GM12878 (cell line): ENCODE results near the gene ABCA3. TPM values are rescaled to one million over a fixed set of nuclear protein-coding genes. Genes with fewer than 3 reads are reported as not detected.
"Not testable (repeated sequence)": the region's sequence is repeated elsewhere in the genome, so short reads cannot be mapped to it uniquely, and the experiment has no call there.

Experiments used
- ATAC-seq: fragments of 200-7000 bp; cut with Tn5 transposase; 3 replicates; pipeline ENCODE4 v1.9.1; 2020; ENCODE audit warnings: mild to moderate bottlenecking, moderate library complexity
- BruUV-seq: library from RNA; stranded (reverse); fragments of 400-500 nt; replicated peaks from 2 replicates; lab custom pipeline; 2021; lab: Mats Ljungman, UMichigan
- CTCF ChIA-PET: fragments of 300-600 bp; sonication (Branson Sonifier 250); formaldehyde crosslinking; extraction: SDS; loops from one replicate; lab custom pipeline; 2021; ENCODE audit warnings: inconsistent platforms; lab: Yijun Ruan, JAX
- POLR2A ChIA-PET: fragments of 350-600 bp; formaldehyde crosslinking; extraction: SDS; loops from one replicate; lab custom pipeline; 2021; ENCODE audit warnings: inconsistent platforms; lab: Charles Lee
- RAD21 ChIA-PET: fragments of 300-600 bp; sonication (Branson Sonifier 250); formaldehyde crosslinking; loops from one replicate; lab custom pipeline; 2023; ENCODE audit warnings: antibody characterized with exemption; ENCODE audit not compliant: unreplicated experiment; lab: Charles Lee
- SMC1A ChIA-PET: fragments of 300-600 bp; sonication (Branson Sonifier 250); formaldehyde crosslinking; loops from one replicate; lab custom pipeline; 2023; ENCODE audit not compliant: unreplicated experiment, uncharacterized antibody; lab: Charles Lee
- DNase-seq: peaks from one replicate; pipeline ENCODE4 v3.0.0-alpha.2; 2011; ENCODE audit warnings: low read depth, low spot score
- FAIRE-seq: peaks from 3 replicates; lab custom pipeline; 2011; peaks lifted over from hg19 to GRCh38; lab: Jason Lieb, UNC
- H2AFZ ChIP-seq: 2 replicates; pipeline ENCODE4 v1.6.0; 2011; ENCODE audit warnings: low read depth, low read length, control low read depth; ENCODE audit not compliant: control insufficient read depth
- H3K27ac ChIP-seq: 2 replicates; pipeline ENCODE4 v1.5.1; 2011; ENCODE audit warnings: control low read depth; ENCODE audit not compliant: control insufficient read depth, insufficient read depth
- H3K27me3 ChIP-seq, 2 experiments: replicated peaks in 1 of 2; 2 replicates each; pipeline versions ENCODE4 v1.6.0 to v1.6.1; 2011; ENCODE audit warnings: low read length in 1 of 2; ENCODE audit not compliant: control insufficient read depth in 2 of 2, insufficient read depth in 2 of 2
- H3K36me3 ChIP-seq, 2 experiments: 2 replicates each; pipeline ENCODE4 v1.5.1; 2011; ENCODE audit warnings: low read length in 1 of 2; ENCODE audit not compliant: control insufficient read depth in 2 of 2, insufficient read depth in 2 of 2
- H3K4me1 ChIP-seq: 2 replicates; pipeline ENCODE4 v1.6.1; 2011; ENCODE audit warnings: mild to moderate bottlenecking, low read length, moderate library complexity, mixed read lengths; ENCODE audit not compliant: control insufficient read depth, insufficient read depth
- H3K4me2 ChIP-seq: 2 replicates; pipeline ENCODE4 v1.6.0; 2011; ENCODE audit warnings: control low read depth; ENCODE audit not compliant: control insufficient read depth, insufficient read depth
- H3K4me3 ChIP-seq: fragments of 200-600 bp; sonication (generic); 2 replicates; pipeline ENCODE4 v1.5.1; 2016
- H3K79me2 ChIP-seq: 2 replicates; pipeline ENCODE4 v1.6.0; 2011; ENCODE audit warnings: low read length; ENCODE audit not compliant: control insufficient read depth, insufficient read depth
- H3K9ac ChIP-seq: 2 replicates; pipeline ENCODE4 v1.8.0; 2011; ENCODE audit warnings: low read length, control low read depth, mixed read lengths; ENCODE audit not compliant: control insufficient read depth, insufficient read depth
- H3K9me3 ChIP-seq: replicated peaks from 3 replicates; pipeline ENCODE4 v1.5.1; 2011; ENCODE audit warnings: mild to moderate bottlenecking, low read length; ENCODE audit not compliant: control insufficient read depth, insufficient read depth
- H4K20me1 ChIP-seq: 2 replicates; pipeline ENCODE4 v1.6.0; 2011; ENCODE audit not compliant: control insufficient read depth, insufficient read depth
- BHLHE40 ChIP-seq, 2 experiments: fragments of 450-650 bp in 1 of 2; IDR thresholded peaks; 2 replicates each; pipeline ENCODE4 v1.6.1; 2011 to 2017; ENCODE audit warnings: low read depth in 2 of 2, borderline replicate concordance in 1 of 2, improper control_type of control experiment in 1 of 2, low read length in 1 of 2, mild to moderate bottlenecking in 1 of 2
- CHD1 ChIP-seq: IDR thresholded peaks from 2 replicates; pipeline ENCODE4 v1.6.1; 2012; ENCODE audit warnings: low read depth, low read length, improper control_type of control experiment
- CHD4 ChIP-seq: fragments of 200-600 bp; sonication (generic); IDR thresholded peaks from 2 replicates; pipeline ENCODE4 v1.6.1; 2016; ENCODE audit warnings: mild to moderate bottlenecking
- JUNB ChIP-seq: IDR thresholded peaks from 2 replicates; pipeline ENCODE4 v1.6.1; 2016; ENCODE audit warnings: antibody characterized with exemption, mild to moderate bottlenecking
- NFYB ChIP-seq: IDR thresholded peaks from 2 replicates; pipeline ENCODE4 v1.6.1; 2011; ENCODE audit warnings: low read depth, mild to moderate bottlenecking, low read length, improper control_type of control experiment, moderate library complexity; ENCODE audit not compliant: insufficient read depth
- WGBS: methylation state at CpG from one replicate; pipeline ENCODE4 v1.1.6; 2016; ENCODE audit warnings: low lambda C conversion rate; ENCODE audit not compliant: insufficient replicate concordance, insufficient coverage; ENCODE audit errors: missing lambda C conversion rate; 5-methylcytosine and 5-hydroxymethylcytosine counted together
- in situ Hi-C: fragments of 300-500 bp; cut with MboI; formaldehyde crosslinking; loops from 9 replicates; pipeline ENCODE4 v1.14.3; 2018; ENCODE audit warnings: mixed read lengths
- intact Hi-C: fragments of 100-400 bp; cut with micrococcal nuclease; formaldehyde crosslinking; loops from one replicate; pipeline ENCODE4 v1.14.2; 2022; ENCODE audit not compliant: unreplicated experiment
- polyA plus RNA-seq, 11 experiments: library from polyadenylated mRNA; depleted of rRNA in 4 of 11; unstranded in 6 of 11; stranded (reverse) in 5 of 11; fragments of >200 nt; fragmentation: Nextera tagmentation in 4 of 11; fragmentation: Illumina TruSeq in 1 of 11; extraction: Ambion mirVana in 4 of 11; extraction: Trizol in 1 of 11; gene quantifications; 1 replicate in 1 of 11; 2 replicates in 10 of 11; pipeline versions ENCODE4 v1.2.1 to v1.2.3, GENCODE V29; 2011 to 2016; ENCODE audit warnings: inconsistent platforms in 2 of 11, missing spikeins in 2 of 11, low read depth in 1 of 11
- total RNA-seq, 4 experiments: library from RNA; depleted of rRNA in 3 of 4; stranded (reverse); fragments of >200 nt in 3 of 4; fragmentation: Illumina TruSeq in 1 of 4; extraction: Trizol in 1 of 4; gene quantifications; 2 replicates each; pipeline versions ENCODE4 v1.2.1 to v1.2.3, GENCODE V29; 2013 to 2021

The ABCA3 gene
- total and polyA plus RNA-seq, 10 of the 15 experiments (the other 5 are each of a cell fraction or from before 2014, with no cell fraction given): 0.71 to 17.6 (median 6.7) TPM

DNA sequence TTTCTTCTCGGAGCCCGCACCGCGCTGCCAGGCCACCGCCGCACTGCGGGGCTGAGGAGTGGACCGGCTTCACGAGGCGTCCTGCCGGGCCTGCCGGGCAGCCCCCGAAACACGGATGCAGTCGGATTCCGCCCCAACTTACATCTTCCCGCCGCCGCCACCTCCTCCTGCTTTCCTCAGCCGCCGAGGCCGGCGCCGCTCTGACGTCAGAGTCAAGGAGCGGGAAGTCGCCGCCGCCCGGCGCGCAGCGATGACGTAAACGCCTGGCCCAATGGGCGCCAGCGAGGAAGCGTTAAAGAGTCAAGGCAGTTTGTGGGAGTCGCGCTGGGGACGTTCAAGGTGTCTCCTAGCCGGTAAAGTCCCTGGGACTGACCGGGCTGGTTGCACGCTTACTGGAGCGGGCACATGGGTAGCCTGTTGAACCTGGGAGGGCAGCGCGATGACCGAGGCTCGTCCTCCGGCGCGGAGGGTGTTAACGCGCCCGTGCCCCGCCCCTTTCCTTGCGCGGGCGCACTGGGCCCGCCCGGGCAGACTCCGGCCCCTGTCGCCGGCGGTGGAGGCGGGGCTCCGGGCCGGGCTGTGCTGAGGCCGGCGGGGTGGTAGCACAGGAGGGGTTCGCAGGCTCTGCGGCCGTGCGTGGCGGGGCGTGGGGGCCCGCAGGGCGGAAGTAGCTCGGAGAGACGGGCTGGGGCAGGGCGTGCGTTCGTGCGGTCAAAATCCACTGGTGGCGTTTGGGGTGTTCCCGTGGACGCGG, 72.4 kb downstream of the ABCA3 start, which contains the start of gene RNPS1 (continued):
- no peak for TF ChIP-seq NFYB
- TF ChIP-seq CHD4: no peak
- TF ChIP-seq JUNB: no peak

- BruUV-seq, DNase-seq, H3K9me3 ChIP-seq, RAD21 ChIA-PET, CTCF ChIA-PET, H3K27me3 ChIP-seq, SMC1A ChIA-PET, FAIRE-seq, in situ Hi-C loops, POLR2A ChIA-PET: not testable (repeated sequence)
- ATAC-seq: peak; percentile 84
- H3K79me2 ChIP-seq: peaks cover 56% of the 10 kb centered on the region
- H4K20me1 ChIP-seq: peaks cover 16% of the 10 kb centered on the region
- H3K4me2 ChIP-seq: 0 out of 2 replicates have a peak overlapping the region, but pooled peaks have one; percentile 7
- H3K27ac ChIP-seq: peak overlapping the region; percentile 90
- H3K4me1 ChIP-seq: peaks cover 11% of the 10 kb centered on the region
- peak overlapping the region; percentile 97 for H2AFZ ChIP-seq
- peak overlapping the region; percentile 79 for H3K4me3 ChIP-seq
- 0 out of 2 replicates have a peak, but pooled peaks have one; percentile 26 for TF ChIP-seq CHD1
- 0 out of 4 replicates have a peak, but pooled peaks of 1 of the 2 experiments have one; percentile 23 for TF ChIP-seq BHLHE40 (IDR thresholded peaks at IDR 0.05; ENCODE audit: borderline replicate concordance in 1 of 2, low read depth in 2 of 2, low read length in 1 of 2)
- intact Hi-C loops: loop anchor here (10.0 kb wide), 1 partner anchor 237 kb away; no protein-coding TSS in a partner anchor
- whole genome bisulfite sequencing: 2% methylated on average over 46 of the region's 54 CpGs
- H3K36me3 ChIP-seq: peaks cover 13 to 14% of the 10 kb centered on the region in 2 experiments; a peak in 3 of 4 replicates
- peak overlapping the region; percentile 78 for H3K9ac ChIP-seq
Measured at GRCh38 chr16:2267505-2267912, 73.0 kb downstream of the ABCA3 start.

DNA sequence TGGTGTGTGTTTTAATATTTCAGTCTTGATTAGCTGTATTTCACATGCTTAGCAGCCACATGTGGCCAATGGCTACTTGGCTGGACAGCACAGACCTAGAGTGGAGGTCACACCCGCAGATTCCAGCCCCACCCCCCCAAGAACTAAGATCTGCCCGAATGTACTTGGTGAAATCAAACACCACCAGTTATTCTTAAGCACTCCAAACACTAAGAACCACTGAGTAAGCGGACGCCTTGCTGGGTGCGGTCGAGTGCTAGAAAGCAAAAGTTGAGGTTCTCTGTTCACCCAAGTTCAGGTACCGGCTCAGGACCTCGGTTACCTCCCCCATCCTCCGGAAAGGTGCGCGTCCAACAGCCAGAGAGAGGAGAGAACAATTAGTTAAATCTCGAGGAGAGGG, 73.6 kb downstream of the ABCA3 start:
- 0% methylated on average over 10 of the region's 12 CpGs for WGBS
- H3K4me3 ChIP-seq: peak overlapping the region; percentile 79
- peaks cover 57% of the 10 kb centered on the region for H3K79me2 ChIP-seq
- H3K27ac ChIP-seq: peak overlapping the region; percentile 44; the same call in 1 of the 2 replicates
- peaks cover 16 to 20% of the 10 kb centered on the region in 2 experiments; a peak in 3 of 4 replicates for H3K36me3 ChIP-seq
- intact Hi-C loops: loop anchor here (10.0 kb wide), 1 partner anchor 238 kb away; no protein-coding TSS in a partner anchor
- POLR2A ChIA-PET, ATAC-seq, H3K27me3 ChIP-seq, BruUV-seq, H3K9me3 ChIP-seq, in situ Hi-C loops, RAD21 ChIA-PET, DNase-seq, H2AFZ ChIP-seq: not testable (repeated sequence)
- peak overlapping the region; percentile 78 for H3K9ac ChIP-seq
- peaks cover 16% of the 10 kb centered on the region for H4K20me1 ChIP-seq
- CTCF ChIA-PET: interaction anchor here (1.4 kb wide), 1 partner anchor 234 kb away, joined by 5 read pairs; no protein-coding TSS in a partner anchor
- peaks cover 11% of the 10 kb centered on the region for H3K4me1 ChIP-seq
- H3K4me2 ChIP-seq: 0 out of 2 replicates have a peak overlapping the region, but pooled peaks have one; percentile 60
- peak; percentile 78 for FAIRE-seq
- SMC1A ChIA-PET: interaction anchor here (0.6 kb wide), 1 partner anchor 49 kb away, joined by 3 read pairs; no protein-coding TSS in a partner anchor

- CTCF ChIA-PET: interaction anchor here (0.8 to 2.1 kb wide), 3 partner anchors 9 to 238 kb away, joined by 3 to 12 read pairs (median 3); partner anchors contain the start of gene ECI1
- ATAC-seq, FAIRE-seq, H3K4me3 ChIP-seq, DNase-seq, RAD21 ChIA-PET, H3K27ac ChIP-seq, BruUV-seq, H3K27me3 ChIP-seq, in situ Hi-C loops, H3K9me3 ChIP-seq, SMC1A ChIA-PET, H3K4me2 ChIP-seq, H3K4me1 ChIP-seq, H3K9ac ChIP-seq, H2AFZ ChIP-seq: not testable (repeated sequence)
- POLR2A ChIA-PET: interaction anchor here (0.7 to 1.0 kb wide), 3 partner anchors 11 to 26 kb away, joined by 3 read pairs; no protein-coding TSS in a partner anchor
- peaks cover 52% of the 10 kb centered on the region for H3K79me2 ChIP-seq
- H3K36me3 ChIP-seq: peaks cover 20 to 41% of the 10 kb centered on the region in 2 experiments; a peak in 3 of 4 replicates
- H4K20me1 ChIP-seq: peaks cover 13% of the 10 kb centered on the region
- intact Hi-C loops: loop anchor here (5.0 to 10.0 kb wide), 2 partner anchors 106 to 242 kb away; partner anchors contain the start of gene TRAF7
- 86% methylated on average over 14 of the region's 14 CpGs for WGBS
Measured at GRCh38 chr16:2263026-2263425, 77.5 kb downstream of the ABCA3 start.
